ENCODE results near the gene CROCC2.

- TF ChIP-seq CTCF (IDR thresholded peaks at IDR 0.05; ENCODE audit: insufficient read depth, low read length, poor library complexity, severe bottlenecking) = no peak
- TF ChIP-seq EZH2phosphoT487 (conservative IDR thresholded peaks at IDR 0.05; ENCODE audit: low read length) = no peak
Measured at GRCh38 chr2:240962300-240963064, 56.3 kb downstream of the CROCC2 start.
